HG03521 (cell line): Measurements from ENCODE around the gene STKLD1.
"Not testable (repeated sequence)": the region's sequence is repeated elsewhere in the genome, so short reads cannot be mapped to it uniquely, and the experiment has no call there.

Experiments used
- ATAC-seq: cut with Tn5 transposase; IDR thresholded peaks from one replicate; pipeline ENCODE4 v1.9.1; 2021; ENCODE audit warnings: mild to moderate bottlenecking, moderate library complexity; ENCODE audit not compliant: unreplicated experiment

Gene STKLD1

DNA sequence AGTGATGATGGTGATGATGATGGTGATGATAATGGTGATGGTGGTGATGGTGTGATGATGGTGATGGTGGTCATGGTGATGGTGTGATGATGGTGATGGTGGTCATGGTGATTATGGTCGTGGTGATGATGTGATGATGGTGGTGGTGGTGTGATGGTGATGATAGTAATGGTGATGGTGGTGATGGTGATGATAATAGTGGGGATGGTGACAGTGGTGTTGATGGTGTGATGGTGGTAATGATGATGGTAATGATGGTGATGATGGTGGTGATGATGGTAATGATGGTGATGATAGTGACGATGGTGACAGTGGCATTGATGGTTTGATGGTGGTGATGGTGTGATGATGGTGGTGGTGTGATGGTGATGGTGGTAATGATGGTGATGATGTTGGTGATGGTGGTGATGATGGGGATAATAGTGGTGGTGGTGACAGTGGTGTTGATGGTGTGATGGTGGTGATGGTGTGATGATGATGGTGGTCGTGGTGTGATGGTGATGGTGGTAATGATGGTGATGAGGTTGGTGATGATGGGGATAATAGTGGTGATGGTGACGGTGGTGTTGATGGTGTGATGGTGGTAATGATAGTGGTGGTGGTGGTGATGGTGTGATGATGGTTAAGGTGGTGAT lies 6.5 kb downstream of the STKLD1 start:
- ATAC-seq, result no peak

DNA sequence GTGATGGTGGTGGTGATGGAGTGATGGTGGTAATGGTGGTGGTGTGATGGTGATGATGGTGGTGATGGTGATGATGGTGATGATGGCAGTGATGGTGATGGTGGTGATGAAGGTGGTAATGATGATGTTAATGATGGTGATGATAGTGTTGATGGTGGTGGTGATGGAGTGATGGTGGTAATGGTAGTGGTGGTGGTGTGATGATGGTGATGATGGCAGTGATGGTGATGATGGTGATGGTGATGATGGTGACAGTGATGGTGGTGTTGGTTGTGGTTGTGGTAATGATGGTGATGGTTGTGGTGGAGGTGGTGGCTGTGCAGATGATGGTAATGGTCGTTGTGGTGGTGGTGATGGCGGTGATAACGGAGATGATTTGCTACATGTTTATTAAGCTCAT lies 7.3 kb downstream of the STKLD1 start:
- no peak for ATAC-seq

DNA sequence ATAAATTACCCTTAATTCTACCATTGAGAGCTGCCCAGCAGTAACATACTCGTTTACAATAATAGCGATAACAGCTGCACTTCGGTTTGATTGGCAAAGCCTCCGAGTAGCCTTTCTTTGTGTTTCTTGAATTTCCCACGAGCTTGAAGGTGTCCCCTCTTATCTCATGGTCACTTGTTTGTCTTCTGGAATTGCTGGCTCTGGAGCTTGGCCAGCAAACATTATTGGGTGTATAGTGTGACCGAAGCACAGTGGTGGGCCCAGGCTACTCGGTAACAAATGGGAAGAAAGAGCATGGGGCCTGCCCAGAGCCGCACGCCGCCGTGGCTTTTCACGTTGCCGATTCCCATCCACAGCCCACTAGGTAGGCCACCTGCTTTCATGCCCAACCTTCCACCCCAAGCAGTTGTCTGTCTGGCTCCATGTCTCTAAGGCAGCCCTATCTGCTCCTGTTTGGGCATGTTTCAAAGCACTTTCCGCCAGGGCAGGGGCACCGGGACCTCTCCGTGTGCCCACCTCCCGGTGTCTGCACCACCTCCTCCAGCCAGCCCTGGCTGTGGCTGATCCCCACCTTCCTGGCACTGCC lies 8.7 kb downstream of the STKLD1 start:
- ATAC-seq, result no peak

DNA sequence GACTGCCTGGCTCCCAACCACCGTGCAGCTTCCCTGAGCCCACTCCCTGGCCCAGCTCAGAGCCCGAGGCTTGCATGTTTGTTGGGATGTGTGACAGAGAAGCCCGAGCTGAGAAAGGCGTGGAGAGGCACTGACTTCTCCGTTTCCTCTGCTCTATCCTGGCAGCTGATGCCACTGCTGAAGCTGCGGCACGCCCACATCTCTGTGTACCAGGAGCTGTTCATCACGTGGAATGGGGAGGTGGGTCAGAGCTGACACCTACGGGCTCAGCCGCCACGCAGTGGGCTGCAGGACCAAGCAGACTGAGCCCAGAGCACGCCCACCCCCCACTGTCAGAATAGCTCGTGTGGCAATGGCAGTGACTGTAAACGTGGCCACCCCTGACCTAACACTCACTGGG lies 9.3 kb downstream of the STKLD1 start:
- ATAC-seq, result no peak

DNA sequence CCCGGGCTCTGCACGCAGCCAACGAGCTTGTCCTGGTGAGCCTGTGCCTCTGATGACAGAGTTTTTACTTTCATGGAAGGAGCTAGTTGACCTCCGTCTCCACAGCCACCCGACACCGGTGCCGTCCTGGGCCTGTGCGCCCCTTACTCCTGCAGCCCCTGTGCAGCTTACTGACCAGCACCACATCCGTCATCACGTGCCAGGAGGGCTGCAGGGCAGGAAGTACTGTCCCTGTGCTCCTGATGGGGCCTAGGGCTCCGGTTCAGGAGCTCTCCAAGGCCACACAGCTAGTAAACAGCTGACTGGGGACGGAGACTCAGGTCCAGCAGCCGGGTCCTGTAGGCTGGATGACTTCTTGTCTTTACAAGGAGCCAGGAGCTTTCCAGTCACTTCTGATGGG lies 10.2 kb downstream of the STKLD1 start:
- no peak for ATAC-seq

DNA sequence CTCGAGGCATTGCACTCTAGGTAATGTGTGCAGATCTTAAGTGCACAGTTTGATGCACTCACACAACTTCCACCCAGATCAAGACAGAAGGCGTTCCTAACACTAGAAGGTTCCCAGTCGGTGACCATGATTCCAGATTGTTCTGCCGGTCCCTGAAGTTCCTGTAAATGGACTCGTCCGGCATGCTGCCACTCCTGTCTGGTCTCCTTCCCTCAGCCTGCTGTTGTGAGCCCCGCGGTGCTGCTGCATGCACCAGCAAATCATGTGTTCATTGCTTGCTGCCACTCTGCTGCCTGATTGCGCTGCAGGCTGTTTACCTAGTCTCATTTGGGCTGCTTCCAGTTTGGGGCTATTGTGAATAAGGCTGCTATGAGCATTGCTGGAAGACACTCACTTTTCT lies 11.5 kb downstream of the STKLD1 start:
- ATAC-seq, result no peak

DNA sequence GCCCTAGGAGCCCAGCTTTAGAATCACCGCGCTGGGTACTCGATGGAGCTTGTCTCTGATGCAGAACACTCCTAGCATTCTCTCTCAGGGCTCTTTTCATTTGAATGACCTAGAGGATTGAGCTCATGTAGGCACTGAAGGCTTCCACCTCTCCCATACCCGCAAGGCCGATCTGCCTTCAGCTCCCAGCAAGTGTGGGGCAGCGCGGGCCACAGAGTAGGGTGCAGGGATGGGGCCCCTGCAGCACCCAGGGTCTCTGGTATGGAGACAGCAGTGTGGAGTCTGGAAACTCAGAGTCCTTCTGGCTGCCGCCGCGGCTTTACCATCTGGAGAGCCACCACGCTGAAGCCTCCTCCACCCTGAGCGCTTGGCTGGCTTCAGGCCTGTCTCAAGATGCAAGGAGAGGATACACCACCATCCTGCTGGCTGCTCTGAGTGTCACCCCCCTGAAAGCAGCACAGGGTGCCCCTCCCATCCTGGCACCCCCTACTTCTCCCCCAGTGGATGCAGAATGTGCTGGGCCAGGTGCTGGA lies 12.9 kb downstream of the STKLD1 start:
- no peak for ATAC-seq

DNA sequence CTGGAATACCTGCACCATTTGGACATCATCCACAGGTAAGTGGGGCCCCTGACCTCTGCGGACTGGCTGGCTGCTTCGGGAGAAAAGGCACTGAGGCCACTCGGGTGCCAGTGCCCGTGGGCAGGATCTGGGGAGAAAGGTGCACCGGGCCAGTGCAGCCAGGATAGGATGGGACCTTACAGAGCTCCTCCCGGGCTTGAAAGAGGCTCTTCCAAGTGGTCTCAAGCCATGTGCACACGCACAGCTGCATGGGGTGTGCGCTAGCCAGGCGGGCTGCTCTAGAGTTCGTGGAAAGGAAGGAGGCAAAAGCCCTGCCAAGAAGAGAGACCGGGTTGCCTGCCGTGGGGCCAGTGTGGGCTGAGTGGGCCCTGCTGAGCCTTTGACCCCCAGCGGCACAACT lies 13.4 kb downstream of the STKLD1 start:
- ATAC-seq, result no peak

DNA sequence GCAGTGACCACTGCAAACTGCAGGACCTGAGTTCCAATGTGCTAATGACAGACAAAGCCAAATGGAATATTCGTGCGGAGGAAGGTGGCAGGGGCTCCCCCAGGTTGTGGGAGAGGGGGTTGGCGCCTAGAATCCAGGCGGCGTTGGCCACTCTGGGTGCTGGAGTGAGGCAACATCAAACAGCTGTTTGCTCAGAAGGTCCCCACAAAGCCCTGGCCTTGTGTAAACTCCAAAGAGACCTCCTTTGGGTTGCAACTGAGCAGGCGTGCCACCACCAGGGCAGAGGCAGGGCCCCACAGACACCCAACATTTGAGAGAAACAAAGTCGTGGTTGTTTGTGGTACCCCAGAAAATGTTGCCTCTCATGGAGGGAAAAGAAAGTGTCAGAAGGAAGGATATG lies 14.5 kb downstream of the STKLD1 start:
- no peak for ATAC-seq

DNA sequence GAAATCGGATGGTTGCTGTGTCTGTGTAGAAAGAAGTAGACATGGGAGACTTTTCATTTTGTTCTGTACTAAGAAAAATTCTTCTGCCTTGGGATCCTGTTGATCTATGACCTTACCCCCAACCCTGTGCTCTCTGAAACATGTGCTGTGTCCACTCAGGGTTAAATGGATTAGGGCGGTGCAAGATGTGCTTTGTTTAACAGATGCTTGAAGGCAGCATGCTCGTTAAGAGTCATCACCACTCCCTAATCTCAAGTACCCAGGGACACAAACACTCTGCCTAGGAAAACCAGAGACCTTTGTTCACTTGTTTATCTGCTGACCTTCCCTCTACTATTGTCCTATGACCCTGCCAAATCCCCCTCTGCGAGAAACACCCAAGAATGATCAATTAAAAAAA lies 15.3 kb downstream of the STKLD1 start:
- ATAC-seq, result not testable (repeated sequence)

DNA sequence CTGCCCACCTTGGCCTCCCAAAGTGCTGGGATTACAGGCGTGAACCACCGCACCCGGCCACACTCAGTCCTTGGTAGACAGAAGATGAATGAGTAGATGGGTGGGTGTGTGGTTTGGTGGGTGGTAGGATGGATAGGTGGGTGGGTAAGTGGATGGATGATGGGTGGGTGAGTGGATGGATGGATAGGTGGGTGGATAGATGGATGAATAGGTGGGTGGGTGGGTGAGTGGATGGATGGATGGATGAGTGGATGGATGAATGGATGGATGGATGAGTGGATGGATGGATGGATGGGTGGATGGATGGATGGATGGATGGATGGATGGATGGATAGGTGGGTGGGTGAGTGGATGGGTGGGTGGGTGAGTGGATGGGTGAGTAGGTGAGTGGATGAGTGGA lies 16.1 kb downstream of the STKLD1 start:
- ATAC-seq, result not testable (repeated sequence)

DNA sequence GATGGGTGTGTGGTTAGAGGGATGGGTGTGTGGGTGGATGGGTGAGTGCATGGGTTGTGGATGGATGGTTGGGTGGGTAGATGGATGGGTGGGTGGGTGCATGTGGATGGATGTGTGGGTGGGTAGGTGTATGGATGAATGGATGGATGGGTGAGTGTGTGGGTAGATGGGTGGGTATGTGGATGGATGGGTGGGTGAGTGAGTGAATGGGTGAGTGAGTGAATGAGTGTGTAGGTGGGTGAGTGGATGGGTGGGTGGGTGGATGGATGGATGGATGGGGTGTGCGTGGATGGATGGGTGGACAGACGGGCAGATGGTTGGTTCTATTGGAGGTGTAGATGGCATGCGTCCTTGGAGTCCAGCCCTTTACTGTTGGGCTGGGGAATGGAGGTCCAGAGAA lies 17.2 kb downstream of the STKLD1 start:
- no peak for ATAC-seq

DNA sequence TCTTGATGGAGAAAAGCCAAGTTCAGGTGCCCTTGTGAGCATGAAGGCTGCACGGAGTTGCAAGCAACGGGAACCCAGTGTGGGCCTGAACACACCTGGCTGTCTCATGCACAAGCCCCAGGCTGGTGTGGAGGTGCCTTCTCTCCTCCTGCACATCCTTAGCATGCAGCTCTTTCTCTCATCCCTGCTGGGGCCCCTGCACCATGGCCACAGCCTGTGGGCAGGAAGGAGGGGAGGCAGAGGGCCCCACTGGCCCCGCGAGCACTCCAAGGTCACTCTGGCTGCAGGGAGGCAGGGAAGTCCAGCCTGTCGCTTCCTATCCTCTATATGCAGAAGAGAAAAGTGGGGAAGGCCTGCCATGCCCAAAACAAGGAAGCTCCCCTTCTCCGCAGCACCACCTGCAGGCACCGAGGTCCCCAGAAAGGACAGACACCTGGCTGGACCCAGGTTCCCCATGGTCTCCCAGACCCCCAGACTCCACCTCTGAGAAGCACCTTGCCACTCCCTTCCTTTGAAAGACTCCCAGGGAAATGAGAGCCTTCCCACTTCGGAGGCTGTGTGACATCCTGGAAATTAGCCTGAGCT lies 18.6 kb downstream of the STKLD1 start:
- ATAC-seq, result no peak

DNA sequence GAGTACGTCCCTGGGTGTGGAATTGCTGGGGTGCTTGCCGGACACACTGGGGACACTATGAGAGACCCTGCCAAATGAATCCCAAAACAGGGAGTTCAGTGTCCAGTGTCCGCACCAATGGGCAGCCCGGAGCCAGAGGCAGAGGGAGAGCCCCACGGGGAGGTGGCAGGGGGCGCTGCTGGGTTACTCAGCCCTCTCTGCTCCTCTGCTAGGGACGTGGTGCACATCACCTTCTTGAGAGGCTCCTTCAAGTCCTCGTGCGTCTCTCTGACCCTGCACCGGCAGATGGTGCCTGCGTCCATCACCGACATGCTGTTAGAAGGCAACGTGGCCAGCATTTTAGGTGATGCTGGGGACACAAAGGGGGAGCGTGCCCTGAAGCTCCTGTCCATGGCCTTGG lies 20.8 kb downstream of the STKLD1 start:
- ATAC-seq, result no peak

DNA sequence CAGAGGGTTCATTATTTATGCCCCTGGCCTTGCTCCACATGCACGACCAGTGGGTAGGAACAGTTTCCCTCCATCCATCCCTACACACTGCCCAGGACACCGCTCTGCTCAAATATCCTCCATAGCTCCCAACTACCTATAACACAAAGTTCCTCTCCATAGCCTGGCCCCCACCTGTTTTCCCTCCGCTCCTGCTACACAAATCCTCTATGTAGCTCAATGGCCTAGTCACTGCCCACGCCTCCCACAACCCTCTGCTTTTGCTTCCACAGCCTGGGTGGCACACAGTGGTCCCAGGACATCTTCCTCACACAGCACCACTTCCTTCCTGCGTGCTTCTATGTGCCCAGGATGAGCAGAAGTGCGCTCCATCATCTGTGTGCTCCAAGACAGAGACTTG lies 21.2 kb downstream of the STKLD1 start:
- no peak for ATAC-seq

DNA sequence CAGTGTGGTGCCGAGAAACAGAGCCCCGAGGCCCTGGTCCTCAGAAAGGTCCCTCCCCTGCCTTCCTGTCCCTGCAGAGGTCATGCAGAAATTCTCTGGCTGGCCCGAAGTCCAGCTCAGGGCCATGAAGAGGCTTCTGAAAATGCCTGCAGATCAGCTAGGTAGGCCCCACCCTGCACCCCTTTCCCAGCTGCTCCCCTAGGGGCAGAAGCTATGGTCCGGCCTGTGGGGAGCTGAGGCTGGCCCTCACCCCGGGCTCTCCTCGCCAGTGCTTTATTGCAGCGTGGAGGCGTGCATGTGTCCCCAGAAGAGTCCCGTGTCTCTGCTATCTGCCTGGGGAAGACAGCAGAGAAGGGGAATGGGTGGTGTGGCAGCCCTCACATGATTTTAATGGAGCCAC lies 21.7 kb downstream of the STKLD1 start:
- no peak for ATAC-seq

DNA sequence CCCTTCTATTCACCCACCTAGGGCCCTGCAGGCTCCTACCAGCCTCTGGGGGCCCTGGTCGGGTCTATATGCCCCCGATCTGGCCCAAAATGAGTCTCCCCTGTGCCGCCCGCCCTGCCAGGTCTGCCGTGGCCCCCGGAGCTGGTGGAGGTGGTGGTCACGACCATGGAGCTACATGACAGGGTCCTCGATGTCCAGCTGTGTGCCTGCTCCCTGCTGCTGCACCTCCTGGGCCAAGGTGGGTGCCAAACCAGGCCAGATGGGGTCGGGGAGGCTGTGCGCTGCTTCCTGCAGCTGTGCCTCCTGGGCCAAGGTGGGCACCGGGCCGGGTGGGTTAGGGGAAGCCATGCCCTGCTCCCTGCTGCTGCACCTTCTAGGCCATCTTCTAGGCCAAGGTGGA lies 24.1 kb downstream of the STKLD1 start:
- ATAC-seq, result no peak

DNA sequence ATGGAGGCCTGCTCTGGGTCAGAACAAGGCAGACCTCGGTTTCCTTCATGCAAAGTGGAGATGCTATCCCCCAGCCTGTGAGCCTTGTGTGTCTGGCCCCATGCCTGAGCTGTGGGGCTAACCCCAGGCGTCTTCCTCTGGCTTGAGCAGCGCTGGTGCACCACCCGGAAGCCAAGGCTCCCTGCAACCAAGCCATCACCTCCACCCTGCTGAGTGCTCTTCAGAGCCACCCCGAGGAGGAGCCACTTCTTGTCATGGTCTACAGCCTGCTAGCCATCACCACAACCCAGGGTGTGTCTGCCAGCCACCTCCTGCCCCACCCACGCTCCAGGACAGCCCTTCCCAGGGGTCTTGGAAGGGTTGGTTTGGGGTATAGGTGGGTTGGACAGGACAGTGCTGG lies 25.4 kb downstream of the STKLD1 start:
- ATAC-seq, result no peak

DNA sequence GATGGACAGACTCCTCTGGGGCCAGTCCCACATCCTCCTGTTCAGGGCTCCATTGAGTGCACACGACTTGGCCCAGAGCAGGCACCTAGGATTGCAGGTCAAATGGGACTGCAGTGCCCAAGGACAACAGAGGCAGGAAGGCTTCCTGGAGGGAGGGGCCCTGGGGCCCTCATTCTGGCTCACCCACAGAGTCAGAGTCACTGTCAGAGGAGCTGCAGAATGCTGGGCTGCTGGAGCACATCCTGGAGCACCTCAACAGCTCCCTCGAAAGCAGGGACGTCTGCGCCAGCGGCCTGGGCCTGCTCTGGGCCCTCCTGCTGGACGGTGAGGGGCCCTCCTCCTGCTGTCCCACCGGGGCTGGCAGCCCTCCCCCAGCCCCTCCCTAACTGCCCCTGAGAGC lies 26.5 kb downstream of the STKLD1 start:
- no peak for ATAC-seq

DNA sequence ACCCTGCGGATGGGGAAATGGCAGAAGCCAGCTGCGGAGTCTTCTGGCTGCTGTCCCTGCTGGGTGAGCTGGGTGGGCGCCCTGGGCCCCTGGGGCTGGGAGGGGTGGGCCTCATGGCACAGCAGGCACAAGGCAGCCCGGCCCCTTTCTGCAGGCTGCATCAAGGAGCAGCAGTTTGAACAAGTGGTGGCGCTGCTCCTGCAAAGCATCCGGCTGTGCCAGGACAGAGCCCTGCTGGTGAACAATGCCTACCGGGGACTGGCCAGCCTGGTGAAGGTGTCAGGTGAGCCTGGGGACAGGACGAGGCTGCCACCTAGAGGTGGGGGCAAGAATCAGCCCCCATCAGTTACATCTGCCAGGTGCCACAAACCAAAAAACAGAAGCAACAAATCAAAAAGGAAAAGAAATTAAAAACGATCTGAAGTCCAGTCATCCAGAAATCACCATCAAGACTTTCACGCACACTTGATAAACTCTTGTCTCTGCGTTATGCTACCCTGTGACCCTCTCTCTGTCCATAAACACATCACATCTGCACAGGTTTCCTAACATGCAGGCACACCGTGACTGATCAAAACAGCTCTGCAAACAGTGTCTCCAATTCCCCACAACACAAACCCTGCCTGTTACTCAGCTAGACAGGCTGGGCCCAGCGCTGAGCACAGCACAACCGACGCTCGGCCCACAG lies 27.7 kb downstream of the STKLD1 start:
- ATAC-seq, result no peak

DNA sequence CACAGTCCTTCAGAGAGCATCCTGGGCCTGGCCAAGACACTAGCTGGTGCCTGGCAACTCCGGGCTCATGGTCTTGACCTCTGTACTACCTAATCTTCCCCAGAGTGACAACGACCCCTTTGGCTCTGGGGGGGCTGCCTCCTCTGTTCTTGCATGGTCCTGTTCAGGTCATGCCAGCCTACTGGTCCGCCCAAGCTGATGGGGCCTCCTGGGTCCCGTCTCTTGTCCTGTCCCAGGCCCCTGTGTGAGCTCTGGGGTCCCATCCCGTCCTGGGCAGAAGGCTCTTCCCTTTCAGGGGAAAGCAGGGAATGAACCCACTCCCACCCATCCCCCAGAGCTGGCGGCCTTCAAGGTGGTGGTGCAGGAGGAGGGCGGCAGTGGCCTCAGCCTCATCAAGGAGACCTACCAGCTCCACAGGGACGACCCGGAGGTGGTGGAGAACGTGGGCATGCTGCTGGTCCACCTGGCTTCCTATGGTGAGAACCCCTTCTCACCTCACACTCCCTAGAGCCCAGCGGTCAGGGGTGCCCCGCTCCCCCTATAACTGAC lies 28.4 kb downstream of the STKLD1 start:
- no peak for ATAC-seq
